ENCODE data around the gene MYO10. TPM values are rescaled to one million over a fixed set of nuclear protein-coding genes. Genes with fewer than 3 reads are reported as not detected.

Gene MYO10
- total and polyA plus RNA-seq, 8 donors, result 32.6 to 71.5 (median 65.0) TPM

DNA sequence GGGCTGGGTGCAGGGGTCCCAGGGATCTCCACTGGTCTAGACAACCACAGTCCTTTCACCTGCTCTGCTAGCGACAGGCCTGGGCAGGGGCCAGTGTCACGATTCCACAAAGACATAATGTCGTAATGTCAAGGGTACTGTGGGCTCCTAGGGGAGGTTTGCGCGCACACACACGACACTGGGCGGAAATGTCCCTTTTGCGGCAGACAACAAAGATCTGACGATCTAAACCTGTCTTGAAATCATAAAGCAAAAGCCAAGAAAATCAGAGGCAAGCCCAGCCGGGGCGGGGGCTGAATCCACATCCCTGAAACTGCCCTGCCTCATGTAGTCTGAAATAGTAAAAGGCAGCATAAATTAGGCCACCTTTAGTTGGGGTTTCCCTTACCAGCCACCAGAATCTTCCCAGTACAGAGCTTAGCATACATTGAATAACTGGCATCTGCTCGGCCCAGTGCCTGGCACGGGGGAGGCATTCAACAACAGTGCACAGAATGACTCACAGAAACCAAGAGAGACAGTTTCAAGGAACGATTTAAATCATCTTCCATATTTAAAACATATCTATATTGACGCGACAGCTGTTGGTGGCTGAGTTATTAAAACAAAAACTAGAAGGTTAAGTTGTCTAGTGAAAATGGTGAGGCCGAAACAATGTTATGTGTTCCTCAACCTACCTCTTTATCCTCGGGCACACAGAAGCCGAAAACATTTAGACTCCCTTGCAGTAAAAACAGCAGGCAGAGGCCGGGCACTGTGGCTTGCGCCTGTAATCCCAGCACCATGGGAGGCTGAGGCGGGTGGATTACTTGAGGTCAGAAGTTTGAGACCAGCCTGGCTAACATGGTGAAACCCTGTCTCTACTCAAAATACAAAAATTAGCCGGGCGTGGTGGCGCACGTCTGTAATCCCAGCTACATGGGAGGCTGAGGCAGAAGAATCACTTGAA is 151.0 kb downstream of the MYO10 start:
- intact Hi-C loops (cut with DNase I), result loop anchor here (5.0 to 10.0 kb wide), 2 partner anchors 400 to 407 kb away; no protein-coding TSS in a partner anchor
- H3K27me3 ChIP-seq, result no peaks in the 10 kb centered on the region

DNA sequence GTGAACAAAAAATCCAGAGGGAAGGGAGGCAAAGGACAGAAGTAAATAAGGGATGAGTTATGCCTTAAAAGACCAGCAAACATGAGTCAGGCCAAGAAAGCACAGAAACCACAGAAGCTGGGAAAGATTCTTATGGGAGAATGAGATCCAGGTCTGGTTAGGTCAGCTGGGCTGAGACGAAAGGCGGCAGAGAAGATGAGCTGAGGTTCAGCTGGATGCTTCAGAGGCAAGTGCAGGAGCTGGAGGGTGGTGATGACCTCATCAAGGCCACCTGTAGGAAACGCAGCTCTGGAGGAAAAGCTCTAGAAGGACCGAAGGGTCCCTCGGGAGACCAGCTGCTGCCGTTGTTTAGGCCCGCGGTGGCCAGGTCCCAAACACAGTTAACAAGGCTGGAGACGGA is 152.0 kb downstream of the MYO10 start:
- H3K27me3 ChIP-seq, result no peaks in the 10 kb centered on the region
- H3K36me3 ChIP-seq, result peaks cover 0 to 6% of the 10 kb centered on the region in 2 donors
- intact Hi-C loops (cut with DNase I), result loop anchor here in 1 of 2 donors (10.0 kb wide), 1 partner anchor 401 kb away; no protein-coding TSS in a partner anchor
- H3K4me3 ChIP-seq, result no peak overlapping the region
- DNase-seq (no peak), ATAC-seq (no peak)
- no peaks in the 10 kb centered on the region for H3K4me1 ChIP-seq
- TF ChIP-seq, protein P1, sequence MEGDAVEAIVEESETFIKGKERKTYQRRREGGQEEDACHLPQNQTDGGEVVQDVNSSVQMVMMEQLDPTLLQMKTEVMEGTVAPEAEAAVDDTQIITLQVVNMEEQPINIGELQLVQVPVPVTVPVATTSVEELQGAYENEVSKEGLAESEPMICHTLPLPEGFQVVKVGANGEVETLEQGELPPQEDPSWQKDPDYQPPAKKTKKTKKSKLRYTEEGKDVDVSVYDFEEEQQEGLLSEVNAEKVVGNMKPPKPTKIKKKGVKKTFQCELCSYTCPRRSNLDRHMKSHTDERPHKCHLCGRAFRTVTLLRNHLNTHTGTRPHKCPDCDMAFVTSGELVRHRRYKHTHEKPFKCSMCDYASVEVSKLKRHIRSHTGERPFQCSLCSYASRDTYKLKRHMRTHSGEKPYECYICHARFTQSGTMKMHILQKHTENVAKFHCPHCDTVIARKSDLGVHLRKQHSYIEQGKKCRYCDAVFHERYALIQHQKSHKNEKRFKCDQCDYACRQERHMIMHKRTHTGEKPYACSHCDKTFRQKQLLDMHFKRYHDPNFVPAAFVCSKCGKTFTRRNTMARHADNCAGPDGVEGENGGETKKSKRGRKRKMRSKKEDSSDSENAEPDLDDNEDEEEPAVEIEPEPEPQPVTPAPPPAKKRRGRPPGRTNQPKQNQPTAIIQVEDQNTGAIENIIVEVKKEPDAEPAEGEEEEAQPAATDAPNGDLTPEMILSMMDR (IDR thresholded peaks at IDR 0.05), result no peak
- H3K9me3 ChIP-seq, result no peaks in the 10 kb centered on the region
- no peak overlapping the region for H3K27ac ChIP-seq

More for the DNA sequence above, 151.0 kb downstream of the MYO10 start:
- ATAC-seq, result no peak
- TF ChIP-seq, protein P1 (IDR thresholded peaks at IDR 0.05), result no peak
- DNase-seq, result no peak
- H3K4me3 ChIP-seq, result no peak overlapping the region
- H3K4me1 ChIP-seq, result no peaks in the 10 kb centered on the region
- H3K36me3 ChIP-seq, result peaks cover 0 to 6% of the 10 kb centered on the region in 2 donors
- no peaks in the 10 kb centered on the region for H3K9me3 ChIP-seq
- H3K27ac ChIP-seq, result no peak overlapping the region

DNA sequence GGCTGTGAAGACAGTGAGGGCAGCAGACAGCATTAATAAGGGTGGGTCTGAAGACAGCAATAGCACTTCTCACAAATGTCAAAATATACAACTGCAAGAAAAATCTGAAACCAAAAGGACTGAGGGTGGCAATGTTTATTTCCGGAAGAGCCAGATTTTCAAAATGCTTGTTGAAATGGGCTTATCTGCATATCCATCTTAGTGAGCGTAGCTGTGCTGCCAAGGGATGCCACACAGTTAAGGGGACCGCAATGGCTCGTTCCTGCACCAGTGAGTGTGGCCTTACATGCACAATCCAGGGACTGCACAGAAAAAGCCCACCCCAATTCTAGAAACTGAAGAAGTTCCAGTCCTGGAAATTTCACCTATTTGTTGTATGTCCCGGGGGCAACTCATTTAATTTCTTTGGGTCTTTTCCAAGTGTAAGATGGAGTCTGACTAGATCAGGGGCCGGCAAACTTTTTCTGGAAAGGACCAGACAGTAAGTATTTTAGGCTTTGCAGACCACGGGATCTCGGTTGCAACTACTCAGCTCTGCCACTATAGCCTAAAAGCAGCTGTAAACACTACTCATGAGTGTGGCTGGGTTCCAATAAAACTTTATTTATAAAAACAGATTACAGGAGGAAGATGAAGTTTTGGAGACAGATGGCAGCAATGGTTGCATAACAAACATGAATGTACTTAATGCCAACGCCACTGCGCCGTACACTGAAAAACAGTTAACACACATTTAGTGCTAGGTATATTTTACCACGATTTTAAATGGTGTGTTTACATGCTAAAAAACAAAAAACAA is 154.1 kb downstream of the MYO10 start:
- DNase-seq (no peak), ATAC-seq (no peak)

DNA sequence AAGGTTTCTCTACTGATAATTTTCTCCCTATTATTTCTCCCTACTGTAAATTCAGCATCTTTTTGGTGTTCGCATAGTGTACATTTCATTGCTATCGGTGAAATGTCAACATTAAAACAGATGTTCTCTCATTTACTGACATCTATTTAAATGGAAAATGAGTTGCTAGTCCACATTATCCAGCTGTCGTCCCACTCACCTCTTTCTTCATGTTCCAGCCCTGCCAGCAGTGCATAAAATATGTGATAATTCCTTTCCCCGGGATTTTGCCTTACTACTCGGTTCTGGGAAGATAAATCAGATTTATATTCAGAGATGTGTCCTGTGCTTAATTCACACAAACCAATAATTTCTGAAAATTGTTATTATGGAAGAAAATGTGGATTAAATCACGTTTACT is 155.8 kb downstream of the MYO10 start:
- H3K4me3 ChIP-seq, result no peak overlapping the region
- no peak overlapping the region for H3K27ac ChIP-seq
- H3K4me1 ChIP-seq, result peaks cover 0 to 6% of the 10 kb centered on the region in 2 donors
- TF ChIP-seq, protein P1 (IDR thresholded peaks at IDR 0.05), result no peak
- H3K36me3 ChIP-seq, result peaks cover 0 to 6% of the 10 kb centered on the region in 2 donors
- intact Hi-C loops (cut with DNase I), result loop anchor here in 1 of 2 donors (10.0 kb wide), 1 partner anchor 404 kb away; no protein-coding TSS in a partner anchor
- no peaks in the 10 kb centered on the region for H3K9me3 ChIP-seq
- no peak for ATAC-seq
- no peaks in the 10 kb centered on the region for H3K27me3 ChIP-seq
- peak in 2 of 4 donors; percentile 40 to 52 for DNase-seq

More for the DNA sequence above, 154.1 kb downstream of the MYO10 start:
- no peaks in the 10 kb centered on the region for H3K4me1 ChIP-seq
- H3K36me3 ChIP-seq, result peaks cover 0 to 6% of the 10 kb centered on the region in 2 donors
- no peaks in the 10 kb centered on the region for H3K9me3 ChIP-seq
- intact Hi-C loops (cut with DNase I), result loop anchor here in 1 of 2 donors (10.0 kb wide), 1 partner anchor 403 kb away; no protein-coding TSS in a partner anchor
- no peak overlapping the region for H3K4me3 ChIP-seq
- TF ChIP-seq, protein P1 (IDR thresholded peaks at IDR 0.05), result no peak
- H3K27ac ChIP-seq, result no peak overlapping the region
- no peaks in the 10 kb centered on the region for H3K27me3 ChIP-seq

Data from left lung (tissue), 10 donors.